Neural progenitor cell (in vitro differentiated cells): ENCODE results near the gene SPTLC3. TPM values are rescaled to one million over a fixed set of nuclear protein-coding genes. Genes with fewer than 3 reads are reported as not detected.

Experiments
- DNase-seq: peaks from one replicate; pipeline ENCODE4 v3.0.0-alpha.2; 2016; ENCODE audit warnings: low spot score
- H2AFZ ChIP-seq: fragments of 200-600 bp; sonication (generic); replicated peaks from 2 replicates; pipeline ENCODE4 v1.6.1; 2016; ENCODE audit warnings: antibody characterized with exemption
- H3F3A ChIP-seq: fragments of 200-600 bp; sonication (generic); 2 replicates; pipeline ENCODE4 v1.6.1; 2016; ENCODE audit warnings: antibody characterized with exemption, low read depth
- H3K27ac ChIP-seq: fragments of 200-600 bp; sonication (generic); 2 replicates; pipeline ENCODE4 v1.5.1; 2016; ENCODE audit warnings: mild to moderate bottlenecking
- H3K27me3 ChIP-seq: fragments of 200-600 bp; sonication (generic); 2 replicates; pipeline ENCODE4 v1.6.1; 2016; ENCODE audit warnings: mild to moderate bottlenecking, moderate library complexity
- H3K36me3 ChIP-seq: fragments of 200-600 bp; sonication (generic); 2 replicates; pipeline ENCODE4 v1.5.1; 2016
- H3K4me1 ChIP-seq: fragments of 200-600 bp; sonication (generic); 2 replicates; pipeline ENCODE4 v1.6.1; 2016; ENCODE audit warnings: mixed run types
- H3K4me2 ChIP-seq: fragments of 200-600 bp; sonication (generic); 2 replicates; pipeline ENCODE4 v1.6.1; 2016
- H3K4me3 ChIP-seq: fragments of 200-600 bp; sonication (generic); 2 replicates; pipeline ENCODE4 v1.5.1; 2016
- H3K79me2 ChIP-seq: fragments of 200-600 bp; sonication (generic); 2 replicates; pipeline ENCODE4 v1.6.1; 2016; ENCODE audit warnings: low read depth
- H3K9ac ChIP-seq: fragments of 200-600 bp; sonication (generic); 2 replicates; pipeline ENCODE4 v1.6.1; 2016
- H3K9me3 ChIP-seq: fragments of 200-600 bp; sonication (generic); 2 replicates; pipeline ENCODE4 v1.5.1; 2016; ENCODE audit warnings: low read depth
- H4K20me1 ChIP-seq: fragments of 200-600 bp; sonication (generic); 2 replicates; pipeline ENCODE4 v1.6.1; 2016; ENCODE audit warnings: low read depth
- H3K27ac Mint-ChIP-seq: 3 replicates; pipeline ENCODE4 v1.8.0; 2021; ENCODE audit warnings: mixed read lengths
- H3K27me3 Mint-ChIP-seq: 2 replicates; pipeline ENCODE4 v1.8.0; 2022; ENCODE audit warnings: low read depth, mild to moderate bottlenecking, inconsistent platforms, moderate library complexity, mixed read lengths; ENCODE audit not compliant: insufficient read depth
- H3K36me3 Mint-ChIP-seq: 3 replicates; pipeline ENCODE4 v1.8.0; 2021; ENCODE audit warnings: mixed read lengths
- H3K4me1 Mint-ChIP-seq: 3 replicates; pipeline ENCODE4 v1.8.0; 2021; ENCODE audit warnings: mixed read lengths
- H3K4me3 Mint-ChIP-seq: 3 replicates; pipeline ENCODE4 v1.8.0; 2021; ENCODE audit warnings: mild to moderate bottlenecking, moderate library complexity, mixed read lengths
- H3K9me3 Mint-ChIP-seq: 3 replicates; pipeline ENCODE4 v1.8.0; 2020; ENCODE audit warnings: mixed read lengths
- CTCF ChIP-seq: fragments of 200-600 bp; sonication (generic); IDR thresholded peaks from 2 replicates; pipeline ENCODE4 v1.5.1; 2017; ENCODE audit warnings: antibody characterized with exemption, mild to moderate bottlenecking
- EZH2 ChIP-seq: fragments of 200-600 bp; sonication (generic); IDR thresholded peaks from 2 replicates; pipeline ENCODE4 v1.6.1; 2017; ENCODE audit warnings: antibody characterized with exemption, mild to moderate bottlenecking, moderate library complexity
- EZH2phosphoT487 ChIP-seq: fragments of 200-600 bp; sonication (generic); IDR thresholded peaks from 2 replicates; pipeline ENCODE4 v1.6.1; 2017; ENCODE audit warnings: antibody characterized with exemption
- total RNA-seq: library from RNA; depleted of rRNA; stranded (reverse); fragments of >200 nt; gene quantifications from 2 replicates; pipeline ENCODE4 v1.2.3, GENCODE V29; 2015; ENCODE audit warnings: low replicate concordance

Gene SPTLC3
- total RNA-seq, 1 donor from 2014 or later: 4.2 TPM

- no peak overlapping the region for H3K27ac ChIP-seq
- no peaks in the 10 kb centered on the region for H3K36me3 Mint-ChIP-seq
- H3K79me2 ChIP-seq: no peaks in the 10 kb centered on the region
- TF ChIP-seq CTCF: no peak
- TF ChIP-seq EZH2: no peak
- no peak for TF ChIP-seq EZH2phosphoT487
- no peaks in the 10 kb centered on the region for H3K9me3 ChIP-seq
- H3K27me3 ChIP-seq: no peaks in the 10 kb centered on the region
- H3K9me3 Mint-ChIP-seq: peaks cover 8% of the 10 kb centered on the region
- no peaks in the 10 kb centered on the region for H3K27me3 Mint-ChIP-seq
- peak overlapping the region; percentile 11 for H3K4me2 ChIP-seq
- H3K4me1 ChIP-seq: peaks cover 12% of the 10 kb centered on the region
- no peak overlapping the region for H2AFZ ChIP-seq
- no peak overlapping the region for H3K4me3 ChIP-seq
- no peaks in the 10 kb centered on the region for H4K20me1 ChIP-seq
- DNase-seq: no peak
- H3K9ac ChIP-seq: no peak overlapping the region
- H3F3A ChIP-seq: no peaks in the 10 kb centered on the region
- H3K27ac Mint-ChIP-seq: peak overlapping the region; percentile 46
- no peaks in the 10 kb centered on the region for H3K36me3 ChIP-seq
- H3K4me1 Mint-ChIP-seq: peaks cover 23% of the 10 kb centered on the region
- H3K4me3 Mint-ChIP-seq: peak overlapping the region; percentile 0
These were observed 138.5 kb downstream of the SPTLC3 start for GRCh38 chr20:13147071-13147963.

- no peak for TF ChIP-seq EZH2
- no peak for TF ChIP-seq EZH2phosphoT487
- no peak for TF ChIP-seq CTCF
- Mint-ChIP-seq H3K27ac (no peak overlapping the region), H3K4me3 (no peak overlapping the region), H3K36me3 (no peaks in the 10 kb centered on the region), H3K27me3 (no peaks in the 10 kb centered on the region), H3K9me3 (peaks cover 8% of the 10 kb centered on the region), H3K4me1 (peaks cover 18% of the 10 kb centered on the region)
- H3K4me3 ChIP-seq: no peak overlapping the region
- no peaks in the 10 kb centered on the region for H3F3A ChIP-seq
- no peak overlapping the region for H3K9ac ChIP-seq
- no peak overlapping the region for H2AFZ ChIP-seq
- no peaks in the 10 kb centered on the region for H3K27me3 ChIP-seq
- no peak overlapping the region for H3K27ac ChIP-seq
- H3K4me2 ChIP-seq: peak overlapping the region; percentile 11
- no peak for DNase-seq
- H3K79me2 ChIP-seq: no peaks in the 10 kb centered on the region
- no peaks in the 10 kb centered on the region for H4K20me1 ChIP-seq
- H3K4me1 ChIP-seq: peaks cover 12% of the 10 kb centered on the region
- H3K36me3 ChIP-seq: no peaks in the 10 kb centered on the region
- no peaks in the 10 kb centered on the region for H3K9me3 ChIP-seq
These were observed 139.2 kb downstream of the SPTLC3 start for GRCh38 chr20:13147971-13148370.

- no peaks in the 10 kb centered on the region for H3K36me3 Mint-ChIP-seq
- Histone ChIP-seq H3K36me3 (no peaks in the 10 kb centered on the region), H3K27me3 (no peaks in the 10 kb centered on the region), H3K4me3 (no peak overlapping the region), H2AFZ (no peak overlapping the region), H3K27ac (no peak overlapping the region), H3K4me2 (no peak overlapping the region), H3K79me2 (no peaks in the 10 kb centered on the region), H4K20me1 (no peaks in the 10 kb centered on the region), H3K9ac (no peak overlapping the region), H3F3A (no peaks in the 10 kb centered on the region), H3K9me3 (no peaks in the 10 kb centered on the region), H3K4me1 (peaks cover 12% of the 10 kb centered on the region)
- peaks cover 18% of the 10 kb centered on the region for H3K4me1 Mint-ChIP-seq
- no peaks in the 10 kb centered on the region for H3K27me3 Mint-ChIP-seq
- peaks cover 8% of the 10 kb centered on the region for H3K9me3 Mint-ChIP-seq
- TF ChIP-seq EZH2 (no peak), EZH2phosphoT487 (no peak), CTCF (no peak)
- H3K27ac Mint-ChIP-seq: no peak overlapping the region
- no peak overlapping the region for H3K4me3 Mint-ChIP-seq
- DNase-seq: no peak
These were observed 139.6 kb downstream of the SPTLC3 start for GRCh38 chr20:13148402-13148801.
